ENCODE measurements around the gene PRSS23.

The PRSS23 gene

DNA sequence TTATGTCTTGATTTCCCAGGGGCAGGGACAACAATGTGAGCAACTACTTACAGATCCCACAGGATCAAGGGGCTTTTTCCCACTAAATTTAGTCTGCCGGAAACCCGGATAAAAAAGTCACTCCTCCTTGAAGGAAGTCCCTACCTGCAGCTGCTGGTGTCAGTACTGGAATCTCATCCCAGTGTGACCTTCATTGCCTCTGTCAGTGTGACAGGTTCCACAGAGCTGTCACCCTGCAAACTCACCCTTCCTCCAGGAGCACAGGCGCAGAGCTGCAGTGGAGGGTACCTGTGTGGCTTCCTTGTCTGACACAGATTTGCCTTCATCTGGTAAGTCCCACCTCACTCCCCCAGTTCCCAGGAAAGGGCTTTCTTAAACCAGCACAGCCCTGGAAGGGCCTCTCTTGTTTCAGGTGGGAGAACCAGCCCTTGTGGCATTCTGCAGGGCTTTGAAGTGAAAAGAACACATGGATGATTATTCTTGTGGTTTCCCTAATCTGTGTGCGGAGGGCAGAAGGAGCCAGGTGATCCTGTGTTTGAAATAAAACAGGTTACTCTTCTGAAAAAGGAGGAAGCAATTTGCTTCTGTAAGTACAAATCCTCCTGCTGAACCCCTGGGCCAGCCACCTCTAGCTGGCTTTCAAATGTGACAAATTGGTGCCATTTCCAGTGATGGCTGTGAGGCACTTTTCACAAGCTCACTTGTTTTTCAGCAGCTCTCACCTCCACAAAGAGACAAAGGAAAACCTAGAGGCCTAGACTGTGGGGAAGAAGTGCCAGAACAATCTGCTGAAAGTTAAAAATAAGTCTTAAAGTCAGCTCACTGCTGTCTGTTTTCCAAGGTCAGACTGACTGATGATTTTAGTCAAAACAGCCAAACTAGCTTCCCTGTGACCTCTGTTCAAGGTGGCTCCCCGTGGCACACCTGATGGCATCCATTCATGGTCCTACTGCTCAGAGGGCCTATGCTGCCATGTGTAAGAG, 9.2 kb upstream of the PRSS23 start:
- DNase-seq = no peak

DNA sequence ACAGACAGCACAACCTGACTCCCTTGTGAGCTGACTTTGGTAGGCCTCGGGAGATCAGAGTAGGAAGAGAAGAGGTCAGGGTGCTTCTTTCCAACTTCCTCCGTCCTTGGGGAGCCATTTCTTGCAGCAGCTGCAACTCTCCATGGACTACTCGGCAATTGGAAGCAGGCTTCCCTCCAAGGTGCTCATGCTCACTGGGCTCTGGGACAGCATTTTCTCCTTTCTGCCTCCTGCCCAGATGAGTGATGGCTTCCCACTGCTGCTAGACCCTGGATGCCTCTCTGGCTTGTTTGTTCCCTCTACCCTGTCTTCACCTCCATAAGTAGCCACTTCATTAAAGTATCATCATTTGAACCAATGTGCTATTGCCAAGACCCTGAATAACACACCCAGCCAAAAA, 8.2 kb upstream of the PRSS23 start:
- no peak for DNase-seq

DNA sequence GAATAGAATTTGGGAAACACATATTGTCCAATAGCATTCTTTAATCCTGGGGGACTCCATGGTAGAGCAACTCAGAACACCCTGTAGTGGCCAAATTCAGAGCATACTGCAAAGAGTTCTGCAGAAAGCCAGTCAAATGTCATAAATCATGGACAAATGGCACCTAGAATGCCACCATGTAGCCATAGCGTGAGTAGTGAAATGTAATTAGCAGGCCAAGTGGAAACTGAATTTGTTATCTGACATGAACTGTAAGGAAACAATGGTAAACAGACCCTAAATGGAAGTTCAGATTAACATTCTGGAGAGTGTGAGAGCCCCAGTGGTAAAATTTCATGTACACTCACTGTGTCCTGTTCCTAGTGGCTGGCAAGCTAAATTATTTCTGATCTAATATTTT, 7.0 kb upstream of the PRSS23 start:
- DNase-seq = no peak

DNA sequence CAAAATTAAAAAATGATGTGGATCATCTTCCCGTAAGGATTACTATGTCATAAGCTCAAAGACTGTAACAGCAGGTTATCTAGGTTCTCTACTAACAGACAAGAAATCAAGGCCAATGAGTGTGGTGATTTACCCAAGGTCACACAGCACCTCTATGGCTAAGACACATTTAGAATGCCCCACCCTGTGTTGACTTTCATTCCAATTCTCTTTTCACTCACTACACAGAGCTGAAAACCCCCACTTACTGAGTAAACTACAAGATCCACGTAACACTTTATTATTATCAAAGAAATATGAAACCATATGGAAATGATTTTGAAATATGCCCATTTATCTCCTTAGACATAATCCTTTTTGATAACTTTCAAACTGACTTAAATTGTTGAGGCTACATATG, 4.8 kb upstream of the PRSS23 start:
- DNase-seq = no peak

DNA sequence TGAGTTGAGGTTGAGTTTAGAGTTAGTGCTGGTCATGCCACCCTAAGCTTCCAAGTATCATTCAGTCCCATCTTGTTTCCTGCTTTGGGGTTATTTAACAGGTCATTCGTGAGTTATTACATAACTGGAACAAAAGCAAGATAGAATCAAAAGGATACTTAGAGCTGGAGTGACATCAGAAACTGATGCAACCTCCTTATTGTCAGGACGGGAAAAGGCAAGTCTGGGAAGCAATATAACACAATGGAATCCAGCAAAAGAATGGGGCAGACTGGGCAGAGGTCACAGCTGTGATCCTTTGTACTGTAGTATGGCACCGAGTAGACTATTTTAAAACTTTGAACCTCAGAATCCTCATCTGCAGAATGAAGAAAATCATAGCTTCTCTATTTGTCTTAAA, 4.4 kb upstream of the PRSS23 start:
- DNase-seq = no peak

DNA sequence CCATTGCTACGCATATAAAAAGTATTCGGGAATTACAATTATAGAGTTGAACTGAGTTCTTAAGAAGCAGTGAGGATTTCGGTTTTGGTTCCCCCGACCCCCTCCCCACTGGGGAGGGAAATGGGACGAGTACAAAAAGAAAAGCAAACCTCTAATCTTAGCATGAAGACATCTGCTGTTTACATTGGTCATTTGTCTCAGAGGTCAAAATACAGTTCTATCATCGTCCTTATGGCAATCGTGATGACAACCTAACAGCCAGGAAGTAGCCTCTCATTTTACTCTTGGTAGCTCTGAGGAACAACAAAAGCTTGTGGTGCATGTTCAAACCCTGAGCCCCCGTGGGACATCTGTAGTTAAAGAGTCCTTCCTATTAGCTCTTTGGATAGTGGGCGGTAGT, 3.2 kb upstream of the PRSS23 start:
- no peak for DNase-seq

DNA sequence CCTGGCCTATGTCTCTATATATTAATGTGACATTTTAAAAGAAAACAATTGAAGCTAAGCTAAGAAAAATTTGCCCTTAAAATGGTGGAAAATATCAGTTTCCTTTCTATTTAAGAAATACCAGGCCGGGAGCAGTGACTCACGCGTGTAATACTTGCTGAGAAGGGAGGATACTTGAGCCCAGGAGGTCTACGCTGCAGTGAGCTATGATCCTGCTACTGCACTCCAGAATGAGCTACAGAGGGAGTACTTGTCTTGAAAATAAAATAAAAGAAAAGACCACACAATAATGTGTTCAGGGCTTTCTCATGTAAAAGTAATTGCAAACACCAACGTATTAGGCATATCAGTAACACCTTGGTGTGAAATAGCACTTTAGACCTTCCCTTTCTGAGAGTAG, 1.4 kb upstream of the PRSS23 start:
- peak; percentile 85 for DNase-seq

DNA sequence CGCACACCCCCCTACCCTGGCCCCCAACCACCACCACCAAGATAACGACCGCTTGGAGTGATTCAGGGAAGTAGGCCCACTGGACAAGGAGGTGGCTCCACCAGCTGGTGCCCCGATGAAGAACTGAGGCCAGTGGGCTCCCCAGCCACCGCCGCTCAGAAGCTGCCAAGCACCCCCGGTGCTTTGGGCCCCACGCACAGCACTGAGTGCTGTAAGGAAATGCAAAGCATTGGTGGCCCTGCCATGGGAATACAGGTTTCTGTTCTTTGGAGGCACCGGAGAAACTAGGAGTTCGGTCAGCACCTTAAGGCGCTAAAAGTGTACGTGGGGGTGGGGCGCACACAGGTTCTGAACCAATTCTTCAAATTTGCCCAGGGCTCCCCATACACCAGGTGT, 664 bp upstream of the PRSS23 start:
- no peak for DNase-seq

DNA sequence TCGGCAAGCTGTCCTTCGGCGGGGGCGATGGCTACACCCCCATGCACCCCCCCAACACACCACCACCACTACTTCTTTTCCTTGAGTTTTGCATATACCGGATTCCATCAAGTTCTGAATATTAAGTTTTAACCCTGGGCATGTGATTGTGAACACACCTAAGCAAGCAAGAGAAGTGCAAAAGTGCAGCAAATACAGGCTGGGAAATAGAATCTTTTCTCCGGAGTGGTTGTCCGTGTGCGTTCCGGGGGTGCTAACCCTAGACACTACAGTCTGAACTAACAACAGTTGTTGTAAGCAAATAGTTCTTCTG, 574 bp downstream of the PRSS23 start:
- DNase-seq = no peak

DNA sequence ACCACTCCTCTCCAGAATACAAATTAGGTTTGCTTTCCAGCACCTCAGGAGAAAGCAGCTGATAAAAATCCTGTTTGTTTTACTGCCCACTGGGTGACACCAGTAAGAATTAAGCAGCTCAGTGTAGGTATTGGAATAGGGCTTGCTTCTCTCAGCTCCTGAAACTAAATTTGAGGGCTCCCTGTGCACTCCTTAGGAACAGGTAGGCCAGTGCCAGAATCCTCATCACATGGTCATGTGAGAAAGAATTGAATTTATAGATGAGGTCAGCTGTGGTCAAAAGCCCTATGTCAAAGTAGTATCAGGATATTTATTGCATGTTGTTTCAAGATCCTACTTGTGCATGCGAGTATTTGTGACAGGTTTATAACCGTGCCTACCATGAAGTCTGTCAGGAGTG, 1.0 kb downstream of the PRSS23 start:
- no peak for DNase-seq

DNA sequence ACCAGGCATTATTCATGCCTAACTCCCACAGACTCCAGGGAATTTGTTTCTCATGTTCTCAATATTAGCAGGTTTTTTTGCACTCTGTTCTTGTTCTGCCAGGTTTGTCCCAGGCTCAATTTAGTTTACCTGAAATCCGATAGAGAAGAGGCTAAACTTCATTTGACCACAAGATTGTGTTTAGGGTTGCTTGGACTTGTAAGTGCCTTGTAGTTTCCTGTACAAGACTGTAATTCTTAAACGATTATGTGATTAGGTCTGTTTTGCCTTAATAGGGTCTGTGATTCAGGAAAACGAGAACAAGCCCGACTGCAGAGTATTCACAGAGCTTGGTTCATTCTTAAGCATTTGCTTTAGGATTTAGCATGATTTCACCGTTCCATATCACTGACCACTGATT, 1.8 kb downstream of the PRSS23 start:
- DNase-seq = no peak

DNA sequence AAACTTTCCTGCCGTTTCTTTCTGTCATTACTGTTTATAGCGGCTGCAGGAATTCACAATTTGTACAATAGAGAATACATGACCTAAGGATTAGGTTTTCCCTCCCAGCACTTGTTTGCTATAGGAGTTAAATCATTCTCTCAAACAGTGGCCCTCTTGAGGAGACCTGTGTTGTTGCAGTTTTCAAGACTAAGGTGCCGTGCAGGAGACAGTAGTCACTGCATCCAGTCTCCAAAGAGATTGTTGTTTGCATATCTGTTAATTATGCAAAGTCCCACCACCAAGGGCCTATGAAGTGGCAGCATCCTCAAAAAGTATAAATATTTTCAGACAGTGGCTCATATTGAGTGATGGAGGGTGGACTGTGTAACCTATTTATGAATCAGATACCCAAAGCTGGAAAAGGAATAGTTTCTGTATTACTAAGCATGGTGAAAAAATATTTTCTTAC, 2.3 kb downstream of the PRSS23 start:
- DNase-seq = peak; percentile 53

DNA sequence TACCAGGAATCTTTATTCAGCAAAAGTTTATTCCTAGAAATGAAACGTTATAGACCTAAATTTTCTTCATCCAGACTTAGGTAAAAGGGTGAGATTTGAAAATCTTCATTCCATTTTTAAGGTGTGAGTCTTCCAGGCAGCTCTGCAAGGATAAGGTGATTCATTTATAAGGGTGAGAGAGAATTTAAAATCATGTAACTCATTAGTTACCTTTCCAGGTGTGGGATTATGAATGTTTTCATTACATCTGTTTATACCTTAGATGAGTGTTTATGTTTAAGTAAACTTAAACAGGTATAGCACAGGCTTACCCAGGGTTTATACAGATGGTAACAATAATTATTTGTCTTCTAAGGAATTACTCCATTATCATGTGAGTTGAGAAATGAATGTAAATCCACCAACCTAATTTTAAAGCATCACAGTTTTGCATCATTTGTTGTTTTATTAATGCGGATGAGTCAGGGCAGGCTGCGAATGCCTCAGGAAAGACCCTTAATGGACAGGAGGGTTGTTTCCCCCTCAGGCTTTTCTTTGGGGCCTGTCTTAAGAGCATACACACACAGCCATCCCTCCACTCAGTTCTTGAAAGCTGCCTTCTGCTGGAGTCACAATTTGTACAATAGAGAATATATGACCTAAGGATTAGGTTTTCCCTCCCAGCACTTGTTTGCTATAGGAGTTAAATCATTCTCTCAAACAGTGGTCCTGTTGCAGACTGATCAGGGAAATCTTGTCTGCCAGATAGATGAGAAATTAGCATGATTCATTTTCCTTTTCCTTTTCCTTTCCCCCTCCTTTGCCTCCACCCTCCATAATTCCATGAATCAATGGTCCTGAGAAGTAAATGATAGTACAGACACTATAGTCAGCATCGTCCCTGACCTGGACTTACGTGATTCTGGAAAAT, 3.0 kb downstream of the PRSS23 start:
- DNase-seq = no peak

DNA sequence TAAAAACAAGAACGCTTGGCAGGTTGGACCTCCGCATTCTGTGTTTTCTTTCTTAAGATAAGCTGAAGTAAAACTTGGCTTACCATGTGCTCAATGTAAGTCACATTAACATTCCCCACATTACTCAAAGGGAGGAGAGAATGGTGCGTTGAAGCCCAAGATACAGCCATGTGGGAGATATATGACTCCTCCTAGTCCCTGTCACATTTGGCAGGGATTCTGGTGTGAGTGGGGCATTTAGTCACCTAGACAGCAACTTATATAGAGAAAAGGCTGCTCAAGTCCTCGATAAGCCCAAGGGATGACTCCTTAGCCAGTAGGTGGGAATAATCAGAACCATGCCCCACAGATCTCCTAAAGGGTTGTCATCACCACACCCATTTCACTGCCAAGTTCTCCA, 4.6 kb downstream of the PRSS23 start:
- DNase-seq = no peak

DNA sequence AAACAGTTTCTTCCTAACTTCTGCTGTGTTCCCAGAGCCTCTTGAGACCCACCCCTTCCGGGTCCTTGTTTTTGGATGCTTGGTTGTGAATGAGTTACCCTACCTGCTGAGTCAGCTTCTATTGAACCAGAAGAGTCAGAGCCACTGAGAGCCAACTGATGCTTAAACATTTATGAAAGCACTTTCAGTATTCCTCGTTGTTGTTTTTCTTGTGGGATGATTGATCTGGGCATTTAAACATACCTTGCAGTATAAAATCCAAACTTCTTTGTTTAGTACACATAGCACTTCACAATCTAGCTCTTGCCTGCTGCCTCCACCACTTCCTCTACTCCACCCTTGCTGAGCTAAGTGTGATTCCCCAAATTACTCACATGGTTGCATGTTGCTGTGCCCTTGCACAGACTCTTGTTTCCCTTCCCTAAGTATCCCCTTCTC, 5.5 kb downstream of the PRSS23 start:
- no peak for DNase-seq

DNA sequence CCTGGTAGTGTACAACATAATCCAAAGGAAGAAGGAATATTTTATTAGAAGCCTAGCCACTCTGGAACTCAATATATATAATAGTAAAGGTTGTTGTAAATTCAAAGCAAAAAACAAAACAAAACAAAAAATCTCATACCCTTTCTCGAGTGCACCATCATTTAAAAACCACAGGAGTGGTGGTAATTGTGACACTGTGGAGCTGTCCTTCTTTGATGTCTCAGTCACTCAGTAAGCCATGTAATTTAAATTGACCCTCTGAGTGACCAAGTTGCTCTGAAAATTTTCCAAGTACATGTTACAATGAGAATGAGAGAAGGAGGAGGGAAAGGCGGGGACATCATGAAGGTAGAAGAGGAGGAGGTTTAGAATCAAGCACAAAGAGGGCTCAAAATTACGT, 6.6 kb downstream of the PRSS23 start:
- DNase-seq = no peak

DNA sequence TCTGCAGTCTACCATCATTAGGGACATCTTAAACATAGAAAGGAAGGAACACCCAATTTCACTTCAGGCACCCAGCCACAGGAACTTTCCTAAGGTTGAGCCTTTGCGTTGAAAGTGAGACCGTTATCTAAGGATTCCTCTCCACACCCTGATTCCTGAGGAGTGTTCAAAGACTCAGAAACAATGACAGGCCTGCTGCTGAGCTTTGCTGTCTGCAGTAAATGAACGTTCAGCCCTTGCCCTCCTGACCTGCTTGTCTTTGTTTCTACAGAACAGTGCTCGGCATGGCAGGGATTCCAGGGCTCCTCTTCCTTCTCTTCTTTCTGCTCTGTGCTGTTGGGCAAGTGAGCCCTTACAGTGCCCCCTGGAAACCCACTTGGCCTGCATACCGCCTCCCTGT, 7.0 kb downstream of the PRSS23 start:
- no peak for DNase-seq

DNA sequence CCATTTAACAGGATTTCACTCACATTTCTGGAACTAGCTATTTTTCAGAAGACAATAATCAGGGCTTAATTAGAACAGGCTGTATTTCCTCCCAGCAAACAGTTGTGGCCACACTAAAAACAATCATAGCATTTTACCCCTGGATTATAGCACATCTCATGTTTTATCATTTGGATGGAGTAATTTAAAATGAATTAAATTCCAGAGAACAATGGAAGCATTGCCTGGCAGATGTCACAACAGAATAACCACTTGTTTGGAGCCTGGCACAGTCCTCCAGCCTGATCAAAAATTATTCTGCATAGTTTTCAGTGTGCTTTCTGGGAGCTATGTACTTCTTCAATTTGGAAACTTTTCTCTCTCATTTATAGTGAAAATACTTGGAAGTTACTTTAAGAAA, 9.2 kb downstream of the PRSS23 start:
- no peak for DNase-seq

DNA sequence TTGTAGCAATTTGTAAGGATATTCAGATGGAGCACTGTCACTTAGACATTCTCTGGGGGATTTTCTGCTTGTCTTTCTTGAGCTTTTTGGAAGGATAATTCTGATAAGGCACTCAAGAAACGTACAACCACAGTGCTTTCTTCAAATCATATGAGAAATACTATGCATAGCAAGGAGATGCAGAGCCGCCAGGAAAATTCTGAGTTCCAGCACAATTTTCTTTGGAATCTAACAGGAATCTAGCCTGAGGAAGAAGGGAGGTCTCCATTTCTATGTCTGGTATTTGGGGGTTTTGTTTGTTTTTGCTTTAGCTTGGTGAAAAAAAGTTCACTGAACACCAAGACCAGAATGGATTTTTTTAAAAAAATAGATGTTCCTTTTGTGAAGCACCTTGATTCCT, 9.9 kb downstream of the PRSS23 start:
- no peak for DNase-seq

DNA sequence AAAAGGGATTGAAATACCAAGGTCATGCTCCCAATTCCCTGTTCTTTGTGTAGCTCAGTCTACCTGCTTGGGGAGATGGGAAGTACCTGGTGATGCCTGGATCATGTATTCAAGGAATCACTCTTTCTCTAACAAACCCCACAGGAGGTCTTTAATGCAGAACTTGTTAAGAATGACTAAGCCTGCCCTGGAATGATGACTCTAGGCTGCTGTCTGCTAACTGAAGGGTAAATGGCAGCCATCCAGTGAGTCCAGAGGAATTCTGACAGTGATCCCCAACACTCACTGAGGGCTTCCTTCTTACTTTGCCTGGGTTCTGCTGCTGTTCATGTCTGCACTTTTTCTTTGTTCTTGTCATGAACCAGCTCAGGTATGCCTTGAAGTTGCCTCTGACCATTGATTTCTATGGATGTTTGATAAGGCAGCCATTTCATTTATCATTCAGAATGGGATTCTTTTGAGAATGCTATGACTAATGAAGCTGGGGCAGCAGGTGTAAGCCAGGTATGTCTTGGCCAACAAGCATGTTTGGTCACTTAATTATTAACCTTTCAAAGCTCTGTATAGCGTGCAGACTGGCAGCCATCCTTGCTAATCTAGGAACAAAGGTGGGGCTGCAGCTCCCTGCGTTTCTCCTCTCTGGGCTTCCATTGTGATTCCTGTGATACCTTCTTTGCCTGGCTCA, 11.4 kb downstream of the PRSS23 start:
- peak; percentile 89 for DNase-seq

DNA sequence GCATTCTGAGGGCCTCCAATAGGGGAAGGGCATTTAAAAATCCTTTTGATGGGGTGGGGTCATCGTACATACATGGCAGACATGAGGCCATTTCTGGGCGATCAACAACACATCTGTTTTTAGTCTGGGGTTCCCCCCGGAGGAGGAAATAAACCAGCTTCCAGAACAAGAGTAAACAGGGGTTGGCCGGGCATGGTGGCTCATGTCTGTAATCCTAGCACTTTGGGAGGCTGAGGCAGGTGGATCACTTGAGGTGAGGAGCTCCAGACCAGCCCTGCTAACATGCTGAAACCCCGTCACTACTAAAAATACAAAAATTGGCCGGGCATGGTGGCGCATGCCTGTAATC, 12.0 kb downstream of the PRSS23 start:
- DNase-seq = no peak

DNA sequence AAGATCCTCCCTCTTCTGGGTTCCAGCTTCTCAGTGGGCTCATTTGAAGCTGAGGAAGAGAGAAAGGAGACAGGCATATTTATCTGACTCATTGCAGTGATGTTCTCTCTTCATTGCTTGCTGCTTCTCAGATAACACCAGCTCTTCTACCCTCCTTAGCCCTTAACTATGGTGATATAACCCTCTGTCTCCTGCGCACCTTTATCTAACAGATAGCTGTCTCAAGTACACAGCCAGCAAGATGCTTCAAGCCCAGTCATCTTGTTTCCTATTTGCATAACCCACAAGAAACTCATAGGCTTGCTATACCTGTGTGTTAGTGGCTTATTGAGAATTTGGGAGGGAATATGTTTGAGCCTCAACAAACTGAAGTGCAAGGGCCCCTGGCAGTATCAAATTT, 12.6 kb downstream of the PRSS23 start:
- DNase-seq = no peak

DNA sequence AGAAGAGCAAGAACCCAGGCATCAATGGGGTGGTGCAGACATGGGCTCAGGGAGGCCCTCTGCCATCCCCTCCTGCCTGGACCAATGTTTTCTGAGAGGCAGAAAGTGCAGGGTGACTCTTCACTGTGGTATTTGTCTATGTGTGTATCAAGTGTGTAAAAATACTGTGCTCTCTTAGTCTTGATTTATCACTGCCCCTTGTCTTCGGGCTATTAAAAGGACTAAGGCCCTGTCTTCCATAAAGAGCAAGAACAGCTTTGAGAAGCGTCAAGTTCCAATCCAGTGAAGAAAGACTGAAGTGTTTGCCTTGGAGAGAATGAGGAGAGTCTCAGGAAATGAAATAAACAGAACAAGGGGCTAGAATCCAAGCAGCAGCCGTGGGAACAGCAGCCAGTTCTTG, 14.4 kb downstream of the PRSS23 start:
- peak; percentile 92 for DNase-seq

DNA sequence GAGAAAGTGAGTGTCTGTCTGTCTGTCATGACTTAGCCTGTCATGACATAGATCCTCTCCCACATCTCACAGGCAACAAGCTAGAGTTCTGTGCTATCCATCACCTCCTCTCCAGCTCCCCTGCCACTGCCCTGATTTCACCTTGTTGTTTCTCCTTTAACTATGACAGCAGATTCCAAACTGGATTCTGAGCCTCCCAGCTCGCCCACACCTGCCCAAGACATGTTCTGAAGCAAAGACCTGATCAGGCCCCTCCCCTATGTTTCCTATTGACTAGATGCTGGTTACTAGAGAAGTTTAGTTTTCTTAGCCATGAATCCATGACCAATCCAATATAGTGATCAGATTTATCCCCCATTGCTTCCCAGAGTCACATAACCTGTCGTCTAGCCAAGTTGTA, 15.4 kb downstream of the PRSS23 start:
- DNase-seq = no peak

Data from fibroblast of skin of right quadriceps (primary cell).